GM19372 (cell line): ENCODE measurements around the gene MYCL.

Experiments
- ATAC-seq: cut with Tn5 transposase; IDR thresholded peaks from one replicate; pipeline ENCODE4 v1.9.1; 2021; ENCODE audit warnings: mild to moderate bottlenecking, low read depth, moderate library complexity; ENCODE audit not compliant: unreplicated experiment

The MYCL gene

GRCh38 chr1:39858315-39858714, 43.4 kb downstream of the MYCL start:
- no peak for ATAC-seq

- no peak for ATAC-seq
Observed at GRCh38 chr1:39857126-39857878, 44.4 kb downstream of the MYCL start.

- ATAC-seq = no peak
Observed at GRCh38 chr1:39854738-39855137, 47.0 kb downstream of the MYCL start.

GRCh38 chr1:39854314-39854713, 47.4 kb downstream of the MYCL start:
- no peak for ATAC-seq

GRCh38 chr1:39852876-39853275, 48.8 kb downstream of the MYCL start:
- ATAC-seq = no peak

GRCh38 chr1:39852214-39852791, 49.4 kb downstream of the MYCL start:
- no peak for ATAC-seq

GRCh38 chr1:39850606-39851216, 51.0 kb downstream of the MYCL start:
- no peak for ATAC-seq

GRCh38 chr1:39849203-39849602, 52.5 kb downstream of the MYCL start:
- no peak for ATAC-seq

GRCh38 chr1:39847940-39848339, 53.8 kb downstream of the MYCL start:
- ATAC-seq = no peak

- ATAC-seq = no peak
Observed at GRCh38 chr1:39846796-39847195, 54.9 kb downstream of the MYCL start.

GRCh38 chr1:39845569-39846566, 55.8 kb downstream of the MYCL start:
- no peak for ATAC-seq
